ENCODE measurements around the gene KIAA1614. TPM values are rescaled to one million over a fixed set of nuclear protein-coding genes. Genes with fewer than 3 reads are reported as not detected.
A peak's percentile ranks its signal among the peaks of the same experiment; 100 is the strongest.

KIAA1614 gene
- total RNA-seq, 1 donor from 2014 or later, result 2.6 TPM

GRCh38 chr1:180941518-180942275, 29.0 kb downstream of the KIAA1614 start:
- no peak for DNase-seq (ENCODE audit: low spot score)
- Mint-ChIP-seq H3K9me3 (ENCODE audit: unreplicated experiment) (no peaks in the 10 kb centered on the region), H3K27ac (ENCODE audit: unreplicated experiment) (peak overlapping the region; percentile 24), H3K4me3 (ENCODE audit: unreplicated experiment) (no peak overlapping the region), H3K27me3 (ENCODE audit: unreplicated experiment) (peaks cover 6% of the 10 kb centered on the region), H3K36me3 (ENCODE audit: low read depth, unreplicated experiment) (peaks cover 11% of the 10 kb centered on the region), H3K4me1 (ENCODE audit: unreplicated experiment) (peaks cover 15% of the 10 kb centered on the region)
- no peak for TF ChIP-seq CTCF (IDR thresholded peaks at IDR 0.05; ENCODE audit: unreplicated experiment)

DNA sequence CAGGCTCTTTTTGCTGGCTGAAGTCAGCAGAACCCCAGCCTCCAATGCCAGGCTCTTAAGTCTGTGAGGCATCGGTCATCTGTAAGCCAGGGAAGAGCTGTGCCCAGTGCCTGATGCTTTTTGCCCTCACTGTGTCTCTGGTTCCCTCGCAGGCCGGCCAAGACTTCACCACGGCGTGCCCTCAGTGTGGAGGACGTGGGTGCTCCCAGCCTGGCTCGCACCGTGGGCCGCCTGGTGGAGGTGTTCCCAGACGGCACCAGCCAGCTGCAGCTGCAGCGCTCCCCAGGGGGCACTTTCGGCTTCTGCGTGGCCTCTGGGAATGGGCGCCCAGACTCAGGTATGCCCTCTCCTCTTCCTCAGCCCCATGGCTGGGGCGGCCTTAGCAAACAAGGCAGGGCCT, 32.5 kb downstream of the KIAA1614 start:
- Mint-ChIP-seq H3K4me3 (ENCODE audit: unreplicated experiment) (no peak overlapping the region), H3K4me1 (ENCODE audit: unreplicated experiment) (peaks cover 4% of the 10 kb centered on the region), H3K36me3 (ENCODE audit: low read depth, unreplicated experiment) (peaks cover 20% of the 10 kb centered on the region), H3K27me3 (ENCODE audit: unreplicated experiment) (peaks cover 13% of the 10 kb centered on the region), H3K9me3 (ENCODE audit: unreplicated experiment) (no peaks in the 10 kb centered on the region), H3K27ac (ENCODE audit: unreplicated experiment) (no peak overlapping the region)
- no peak for DNase-seq (ENCODE audit: low spot score)
- no peak for TF ChIP-seq CTCF (IDR thresholded peaks at IDR 0.05; ENCODE audit: unreplicated experiment)

DNA sequence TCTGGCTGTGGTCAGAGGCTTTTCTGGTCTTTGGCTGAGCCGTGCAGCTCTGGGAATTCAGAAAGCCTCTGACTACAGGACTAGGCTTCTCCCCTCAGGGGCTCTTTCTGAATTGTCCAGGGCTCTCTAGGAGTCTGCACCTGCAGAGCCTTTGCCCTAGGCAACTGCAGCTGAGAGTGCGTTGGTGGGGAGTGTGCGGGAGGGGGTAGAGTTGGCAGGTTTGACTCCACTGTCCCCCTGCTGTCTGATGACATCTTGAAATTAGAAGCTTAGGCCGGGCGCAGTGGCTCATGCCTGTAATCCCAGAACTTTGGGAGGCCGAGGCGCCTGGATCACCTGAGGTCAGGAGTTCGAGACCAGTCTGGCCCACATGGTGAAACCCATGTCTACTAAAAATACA, 32.9 kb downstream of the KIAA1614 start:
- DNase-seq (ENCODE audit: low spot score), result no peak
- Mint-ChIP-seq H3K4me1 (ENCODE audit: unreplicated experiment) (peaks cover 4% of the 10 kb centered on the region), H3K27me3 (ENCODE audit: unreplicated experiment) (peaks cover 12% of the 10 kb centered on the region), H3K4me3 (ENCODE audit: unreplicated experiment) (no peak overlapping the region), H3K27ac (ENCODE audit: unreplicated experiment) (no peak overlapping the region), H3K9me3 (ENCODE audit: unreplicated experiment) (no peaks in the 10 kb centered on the region), H3K36me3 (ENCODE audit: low read depth, unreplicated experiment) (peaks cover 20% of the 10 kb centered on the region)
- TF ChIP-seq CTCF (IDR thresholded peaks at IDR 0.05; ENCODE audit: unreplicated experiment), result no peak

- no peaks in the 10 kb centered on the region for H3K9me3 Mint-ChIP-seq (ENCODE audit: unreplicated experiment)
- peaks cover 24% of the 10 kb centered on the region for H3K36me3 Mint-ChIP-seq (ENCODE audit: low read depth, unreplicated experiment)
- DNase-seq (ENCODE audit: low spot score), result no peak
These were observed 33.4 kb downstream of the KIAA1614 start for GRCh38 chr1:180946056-180946455.

More at GRCh38 chr1:180946056-180946455, 33.4 kb downstream of the KIAA1614 start:
- peaks cover 11% of the 10 kb centered on the region for H3K27me3 Mint-ChIP-seq (ENCODE audit: unreplicated experiment)
- no peak for TF ChIP-seq CTCF (IDR thresholded peaks at IDR 0.05; ENCODE audit: unreplicated experiment)
- no peak overlapping the region for H3K4me3 Mint-ChIP-seq (ENCODE audit: unreplicated experiment)
- peaks cover 4% of the 10 kb centered on the region for H3K4me1 Mint-ChIP-seq (ENCODE audit: unreplicated experiment)
- no peak overlapping the region for H3K27ac Mint-ChIP-seq (ENCODE audit: unreplicated experiment)
